GM21526 (cell line): Measurements from ENCODE around the gene SP2.

Experiments used
- ATAC-seq: cut with Tn5 transposase; IDR thresholded peaks from one replicate; pipeline ENCODE4 v1.9.1; 2021; ENCODE audit warnings: moderate library complexity; ENCODE audit not compliant: unreplicated experiment, low FRiP score

SP2 gene

GRCh38 chr17:47895856-47896671, at the start of gene SP2:
Gene SP2, plus strand, starts transcription at chr17:47896236. Its CDS starts 51 bp downstream, at chr17:47896287.
- ATAC-seq = peak; percentile 87

- ATAC-seq = no peak
These were observed 49.2 kb upstream of the SP2 start for GRCh38 chr17:47846716-47847340.

GRCh38 chr17:47847341-47848197, 48.5 kb upstream of the SP2 start:
- ATAC-seq = no peak

GRCh38 chr17:47848198-47848513, 47.9 kb upstream of the SP2 start:
- no peak for ATAC-seq

GRCh38 chr17:47850373-47850691, 45.7 kb upstream of the SP2 start:
- ATAC-seq = no peak

GRCh38 chr17:47850692-47851573, 45.1 kb upstream of the SP2 start, which contains the start of gene SP6:
Gene SP6, minus strand, starts transcription at chr17:47851163. Its CDS starts 2,734 bp downstream, at chr17:47848429.
- no peak for ATAC-seq

GRCh38 chr17:47851764-47852112, 44.3 kb upstream of the SP2 start:
- no peak for ATAC-seq

GRCh38 chr17:47852113-47852949, 43.7 kb upstream of the SP2 start:
- no peak for ATAC-seq

- no peak for ATAC-seq
These were observed 42.4 kb upstream of the SP2 start for GRCh38 chr17:47853616-47854015.

- no peak for ATAC-seq
These were observed 40.3 kb upstream of the SP2 start for GRCh38 chr17:47855737-47856136.

- ATAC-seq = no peak
These were observed 39.2 kb upstream of the SP2 start for GRCh38 chr17:47856830-47857229.

GRCh38 chr17:47857551-47858455, 38.2 kb upstream of the SP2 start:
- ATAC-seq = no peak

- no peak for ATAC-seq
These were observed 35.6 kb upstream of the SP2 start for GRCh38 chr17:47860386-47860785.

- no peak for ATAC-seq
These were observed 33.2 kb upstream of the SP2 start for GRCh38 chr17:47862621-47863440.

- no peak for ATAC-seq
These were observed 31.2 kb upstream of the SP2 start for GRCh38 chr17:47864791-47865216.

- ATAC-seq = no peak
These were observed 29.1 kb upstream of the SP2 start for GRCh38 chr17:47866941-47867340.

- no peak for ATAC-seq
These were observed 28.1 kb upstream of the SP2 start for GRCh38 chr17:47867813-47868533.
